HG03442 (cell line): ENCODE results near the gene TAX1BP3.

Source experiments
- ATAC-seq: cut with Tn5 transposase; IDR thresholded peaks from one replicate; pipeline ENCODE4 v1.9.1; 2021; ENCODE audit warnings: mild to moderate bottlenecking, moderate library complexity; ENCODE audit not compliant: unreplicated experiment

Gene TAX1BP3

DNA sequence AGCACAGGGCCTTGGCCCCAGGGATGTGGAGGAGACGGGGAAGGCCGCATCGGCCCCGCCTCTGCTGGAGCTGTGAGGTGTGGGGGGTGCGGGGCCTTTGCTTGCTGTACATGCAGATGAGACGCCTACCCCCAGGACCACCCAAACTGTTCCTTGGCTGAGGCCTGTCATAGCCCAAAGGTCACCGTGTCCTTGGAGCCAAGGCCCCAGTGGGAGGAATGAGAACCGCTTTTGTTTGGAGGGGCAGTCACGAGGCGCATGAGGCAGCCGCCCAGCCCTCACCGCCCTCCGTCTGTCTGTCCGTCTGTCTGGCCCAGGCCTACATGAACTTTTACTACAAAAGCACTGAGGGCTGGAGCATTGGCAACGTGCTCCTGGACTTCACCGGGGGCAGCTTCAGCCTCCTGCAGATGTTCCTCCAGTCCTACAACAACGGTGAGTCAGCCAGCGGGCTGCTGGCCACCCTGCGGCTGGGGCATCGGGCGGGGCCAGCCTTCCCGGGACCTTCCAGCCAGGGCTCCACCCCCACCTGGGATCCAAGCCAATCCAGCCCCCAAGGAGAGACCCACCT, 8.8 kb downstream of the TAX1BP3 start:
- ATAC-seq: no peak

DNA sequence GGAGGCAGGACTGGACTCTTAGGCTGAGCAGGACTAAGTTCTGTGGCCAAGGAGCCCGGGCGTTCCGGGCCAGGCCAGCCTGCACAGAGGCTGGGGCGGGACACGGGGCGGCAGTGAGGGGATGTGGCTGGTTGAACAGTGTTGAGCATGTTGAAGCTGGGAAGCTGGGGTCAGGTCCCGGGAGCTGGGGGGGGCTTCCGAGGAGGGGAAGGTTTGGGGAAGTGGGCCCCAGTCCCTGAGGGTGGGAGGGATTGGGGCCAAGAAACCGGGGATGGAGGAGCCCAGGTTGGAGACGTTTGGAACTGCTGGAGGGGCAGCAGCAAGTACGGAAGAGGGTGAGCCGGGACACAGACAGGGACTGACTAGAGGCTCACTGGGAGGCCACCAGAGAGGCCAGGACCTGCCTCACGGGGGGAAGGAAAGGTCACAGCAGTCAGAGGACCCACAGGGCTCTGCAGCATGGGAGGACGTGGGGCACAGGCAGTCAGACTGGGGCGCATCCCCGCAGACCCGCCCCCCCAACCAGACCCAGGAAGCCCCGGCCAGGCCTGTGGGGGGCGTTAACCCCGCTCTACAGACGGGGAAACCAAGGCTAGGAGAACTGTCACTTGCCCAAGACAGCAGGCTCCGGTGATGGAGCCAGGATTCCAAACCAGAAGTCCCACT, 9.5 kb downstream of the TAX1BP3 start:
- ATAC-seq: no peak

DNA sequence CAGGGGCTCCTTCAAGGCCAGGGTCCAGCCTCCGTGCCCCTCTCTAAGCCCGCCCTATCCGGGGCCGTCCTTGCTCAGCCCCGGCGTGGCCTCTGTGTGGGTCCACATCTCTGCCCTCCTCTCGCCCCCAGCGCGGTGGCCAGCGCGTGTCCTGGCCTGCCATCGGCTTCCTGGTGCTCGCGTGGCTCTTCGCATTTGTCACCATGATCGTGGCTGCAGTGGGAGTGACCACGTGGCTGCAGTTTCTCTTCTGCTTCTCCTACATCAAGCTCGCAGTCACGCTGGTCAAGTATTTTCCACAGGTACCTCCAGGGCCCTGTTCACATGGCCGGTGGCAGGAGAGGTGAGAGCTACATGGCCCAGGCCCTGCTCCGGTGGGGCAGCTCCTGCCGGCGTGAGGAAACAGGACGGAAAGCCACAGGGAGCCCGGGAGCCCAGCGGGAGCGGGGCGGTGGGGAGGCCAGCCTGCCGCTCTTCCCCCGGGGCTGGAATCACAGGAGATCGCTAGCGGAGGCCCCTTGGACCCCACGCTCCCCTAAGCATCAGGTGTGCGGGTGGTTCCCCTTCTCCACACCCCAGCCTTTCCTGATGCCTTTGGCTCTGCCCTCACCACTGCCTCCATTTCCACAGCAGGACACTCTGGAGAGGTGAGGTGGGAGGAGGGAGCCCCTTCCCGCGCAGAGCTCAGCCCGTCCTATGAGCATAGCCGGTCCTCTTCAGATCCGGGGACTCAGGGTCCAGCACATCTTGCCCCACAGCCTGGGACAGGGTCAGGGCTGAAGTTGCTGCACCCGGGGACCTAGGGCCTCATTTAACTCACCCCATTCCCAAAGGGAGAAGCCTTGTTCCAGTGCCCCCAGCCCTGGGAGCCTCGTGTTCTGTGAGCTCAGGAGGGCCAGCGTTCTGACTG, 10.2 kb downstream of the TAX1BP3 start:
- ATAC-seq: no peak

DNA sequence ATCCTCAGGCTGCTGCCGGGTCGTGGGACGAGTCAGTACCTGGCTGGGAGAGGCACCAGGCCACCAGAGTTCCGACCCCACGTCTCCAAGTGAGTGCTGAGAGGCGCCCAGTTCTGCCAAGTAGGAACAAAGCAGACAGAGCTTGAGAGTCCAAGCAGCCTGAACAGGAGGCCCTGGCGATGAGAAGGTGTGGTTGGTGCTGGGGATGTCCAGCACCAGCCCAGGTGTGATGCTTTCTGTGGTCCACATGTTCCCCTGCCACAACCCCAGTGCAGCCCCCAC, 10.8 kb downstream of the TAX1BP3 start:
- no peak for ATAC-seq

DNA sequence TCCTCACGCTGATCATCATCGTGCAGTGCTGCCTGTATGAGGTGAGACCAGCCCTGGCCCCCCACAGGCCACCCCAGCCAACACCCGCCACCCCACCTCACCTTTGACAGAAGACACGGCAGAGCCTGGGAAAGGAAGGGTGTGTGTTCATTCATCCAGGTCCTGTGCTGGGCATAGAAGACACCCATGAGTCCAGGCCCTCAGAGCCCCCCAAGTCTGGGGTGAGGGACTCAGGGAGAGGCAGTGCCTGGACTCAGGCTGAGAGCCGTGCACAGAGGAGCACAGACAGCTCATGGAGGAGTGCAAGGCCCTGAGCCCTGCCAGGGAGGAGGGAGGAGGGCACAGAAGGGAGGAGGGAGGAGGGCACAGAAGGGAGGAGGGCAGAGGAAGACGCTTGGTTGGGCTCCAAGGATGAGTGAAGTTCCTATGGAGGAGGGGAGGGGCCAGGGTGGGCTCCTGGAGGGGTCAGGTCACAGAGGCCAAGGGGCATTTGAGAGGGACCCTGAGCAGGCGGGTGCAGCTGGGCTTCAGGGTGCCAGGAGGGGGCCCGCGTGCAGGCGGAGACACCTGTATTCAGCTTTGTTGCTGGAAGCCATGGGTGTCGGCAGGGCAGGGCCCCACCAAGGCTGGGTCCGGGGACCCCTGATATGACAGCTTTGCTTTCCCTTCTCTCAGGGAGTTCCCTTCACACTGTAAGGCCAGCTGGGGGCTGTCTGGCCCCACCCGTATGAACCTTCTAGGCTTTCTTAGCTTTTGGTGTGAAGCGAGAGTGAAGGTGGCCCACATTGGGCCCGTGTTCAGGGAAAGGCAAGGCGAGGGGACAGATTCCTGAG, 11.4 kb downstream of the TAX1BP3 start:
- no peak for ATAC-seq

DNA sequence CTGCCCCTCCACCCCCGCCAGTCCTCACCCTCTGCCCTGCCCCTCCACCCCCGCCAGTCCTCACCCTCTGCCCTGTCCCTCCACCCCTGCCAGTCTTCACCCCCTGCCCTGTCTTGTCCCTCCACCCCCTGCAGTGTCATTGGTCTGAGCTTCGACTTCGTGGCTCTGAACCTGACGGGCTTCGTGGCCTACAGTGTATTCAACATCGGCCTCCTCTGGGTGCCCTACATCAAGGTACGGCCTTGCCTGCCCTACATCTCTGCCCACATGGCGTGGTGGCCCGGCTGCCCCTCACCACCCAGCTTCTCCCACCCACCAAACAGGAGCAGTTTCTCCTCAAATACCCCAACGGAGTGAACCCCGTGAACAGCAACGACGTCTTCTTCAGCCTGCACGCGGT, 12.0 kb downstream of the TAX1BP3 start:
- ATAC-seq: no peak

DNA sequence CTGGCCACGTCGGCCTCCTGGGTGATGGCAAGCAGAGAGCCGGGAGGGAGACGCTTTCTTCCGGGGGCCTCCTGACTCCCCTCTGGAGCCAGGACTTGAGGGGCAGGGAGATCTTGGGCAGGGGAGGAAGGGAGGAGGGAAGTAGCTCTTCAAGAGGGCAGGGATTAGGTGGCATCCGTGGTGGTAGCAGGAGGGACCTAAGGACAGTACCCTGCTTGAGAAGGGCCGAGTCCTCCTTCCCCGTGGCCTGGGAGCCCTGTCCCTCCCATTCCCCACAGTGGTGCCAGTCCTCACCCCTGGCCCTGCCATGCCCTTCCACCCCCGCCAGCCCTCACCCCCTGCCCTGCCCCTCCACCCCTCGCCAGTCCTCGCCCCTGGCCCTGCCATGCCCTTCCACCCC, 12.6 kb downstream of the TAX1BP3 start:
- no peak for ATAC-seq

DNA sequence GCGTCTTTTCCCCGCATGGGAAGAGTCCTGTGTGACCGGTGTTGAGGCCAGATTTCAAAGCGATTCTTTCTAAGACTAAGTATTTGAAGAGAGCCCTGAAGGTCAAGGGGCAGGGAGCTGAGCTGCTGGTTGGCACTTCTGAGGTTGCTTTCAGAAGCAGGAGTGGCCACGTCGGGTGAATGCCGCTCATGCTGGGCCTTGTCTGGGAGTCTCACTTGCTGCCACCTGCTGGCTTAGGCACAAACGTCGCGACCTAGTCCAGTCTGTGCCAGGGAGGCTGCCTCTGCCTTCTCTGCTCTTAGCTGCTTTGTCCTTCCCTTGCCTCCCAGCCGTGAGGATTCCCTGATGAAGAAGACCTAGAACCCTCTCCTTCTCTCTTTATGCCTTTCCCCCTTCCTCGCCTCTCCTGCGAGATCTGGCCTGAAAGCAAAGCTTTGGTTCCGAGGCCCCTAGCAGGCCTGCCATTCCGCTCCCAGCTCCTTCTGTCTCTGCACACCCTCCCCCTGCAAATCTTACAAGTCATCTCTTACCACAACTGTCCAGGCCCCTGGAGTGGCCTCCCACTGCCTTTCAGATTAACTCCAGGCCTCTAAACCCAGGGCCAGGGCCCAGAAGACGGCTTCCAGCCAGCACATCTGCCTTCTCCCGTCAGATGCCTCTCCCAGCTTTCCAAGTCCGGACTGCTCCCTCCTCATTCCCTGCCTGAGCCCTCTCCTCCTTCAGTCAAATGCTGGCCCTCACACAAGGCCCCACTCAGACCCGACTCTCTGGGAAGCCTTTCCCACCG, 20.4 kb downstream of the TAX1BP3 start:
- ATAC-seq: no peak

DNA sequence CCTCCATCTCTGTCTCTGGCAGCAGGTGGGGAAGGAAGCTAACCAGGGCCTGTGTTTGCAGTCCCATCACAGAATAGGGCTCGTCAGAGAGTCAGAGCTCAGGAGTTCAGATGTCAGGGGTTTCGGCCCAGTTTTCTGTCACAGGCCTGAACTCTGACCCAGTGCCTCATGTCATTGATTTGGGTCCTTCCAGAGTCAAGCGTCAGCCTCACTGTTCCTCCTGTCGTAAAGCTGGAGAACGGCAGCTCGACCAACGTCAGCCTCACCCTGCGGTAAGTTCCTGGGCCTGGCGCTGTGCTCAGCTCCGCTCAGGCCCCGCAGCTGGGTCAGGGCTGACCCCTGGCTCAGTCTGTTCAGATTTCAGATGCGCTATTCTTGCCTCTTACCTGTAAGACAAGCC, 21.1 kb downstream of the TAX1BP3 start:
- ATAC-seq: no peak

DNA sequence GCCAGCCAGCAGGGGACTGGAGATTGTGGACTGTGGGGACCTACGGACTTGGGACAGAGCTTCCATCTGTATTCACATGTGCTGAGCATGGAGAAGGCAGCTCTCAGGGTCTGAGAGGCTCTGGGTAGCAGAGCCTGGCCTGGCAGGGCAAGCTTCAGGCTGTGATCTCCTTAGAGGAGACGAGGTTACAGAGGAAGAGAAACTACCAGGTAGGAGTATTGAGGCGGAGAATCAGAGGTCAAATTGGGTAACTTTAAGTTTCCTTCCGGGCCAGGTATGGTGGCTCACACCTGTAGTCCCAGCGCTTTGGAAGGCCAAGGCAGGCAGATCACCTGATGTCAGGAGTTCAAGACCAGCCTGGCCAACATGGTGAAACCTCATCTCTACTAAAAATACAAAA, 23.1 kb downstream of the TAX1BP3 start:
- ATAC-seq: no peak

DNA sequence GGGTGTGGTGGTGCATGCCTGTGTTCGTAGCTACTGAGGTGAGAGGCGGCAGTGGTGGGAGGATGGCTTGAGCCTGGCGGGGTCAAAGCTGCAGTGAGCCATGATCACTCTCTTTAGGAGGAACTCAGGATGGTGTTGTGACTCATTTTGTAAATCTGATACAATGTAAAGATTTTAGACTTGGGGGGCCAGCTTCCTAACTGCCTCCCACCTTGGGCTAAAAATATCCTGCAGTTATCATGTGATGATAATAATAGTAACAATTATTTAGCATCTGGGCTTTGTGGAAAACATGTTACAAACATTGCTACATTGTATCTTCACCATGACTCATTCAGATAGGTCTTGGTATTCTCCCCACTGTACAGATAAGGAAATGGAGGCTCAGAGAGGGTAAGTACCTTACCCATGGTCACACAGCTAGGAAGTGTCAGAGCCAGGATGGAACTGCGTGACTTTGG, 24.5 kb downstream of the TAX1BP3 start:
- no peak for ATAC-seq

DNA sequence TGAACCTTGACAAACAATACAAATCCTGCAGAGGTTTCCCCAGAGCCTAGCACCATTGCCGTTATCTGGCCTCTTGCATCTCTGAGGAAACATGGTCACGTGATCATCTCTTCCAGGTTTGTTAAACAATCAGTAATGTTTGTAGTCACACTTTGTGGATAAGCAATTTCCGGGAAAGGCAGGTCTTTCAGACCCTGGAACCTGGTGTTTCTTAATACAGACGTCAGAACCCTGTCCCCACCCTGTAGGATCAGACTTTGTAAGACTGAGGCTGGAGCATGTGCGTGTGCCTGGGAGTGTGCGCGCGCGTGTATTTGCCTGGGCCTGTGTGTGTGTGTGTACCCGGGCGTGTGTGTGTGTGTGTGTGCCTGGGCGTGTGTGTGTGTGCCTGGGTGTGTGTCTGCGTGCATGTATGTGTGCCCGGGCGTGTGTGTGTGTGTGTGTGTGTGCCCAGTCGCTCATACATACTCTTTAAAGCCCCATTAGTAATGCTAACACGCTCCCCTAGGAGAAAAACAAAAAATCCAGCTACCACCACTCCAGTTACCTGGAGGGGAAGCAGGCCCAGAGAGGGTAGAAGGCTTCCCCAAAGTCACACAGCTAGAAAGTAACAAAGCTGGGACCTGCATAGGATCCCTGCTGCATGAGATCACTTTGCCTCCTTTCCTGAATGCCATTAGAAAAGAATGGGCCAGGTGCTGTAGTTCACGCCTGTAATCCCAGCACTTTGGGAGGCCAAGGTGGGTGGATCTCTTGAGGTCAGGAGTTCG, 26.5 kb downstream of the TAX1BP3 start:
- no peak for ATAC-seq

DNA sequence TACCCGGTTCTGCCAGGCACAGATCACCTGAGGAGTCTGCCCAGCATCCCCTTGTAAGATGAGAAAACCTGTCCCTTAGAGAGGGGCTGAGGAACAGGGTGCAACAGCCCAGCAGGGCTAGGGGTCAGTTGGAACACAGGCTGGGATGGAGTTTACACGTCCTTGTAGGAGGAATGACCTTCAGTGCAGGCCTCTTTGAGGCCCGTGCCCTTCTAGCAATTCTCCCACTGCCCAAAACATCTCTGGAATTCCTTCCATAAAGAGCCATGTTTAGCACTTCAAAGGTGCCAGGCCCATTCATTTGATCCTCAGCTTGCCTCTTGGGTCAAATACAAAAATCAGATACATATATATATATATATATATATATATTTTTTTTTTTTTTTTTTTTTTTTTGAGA, 27.4 kb downstream of the TAX1BP3 start:
- ATAC-seq: no peak

DNA sequence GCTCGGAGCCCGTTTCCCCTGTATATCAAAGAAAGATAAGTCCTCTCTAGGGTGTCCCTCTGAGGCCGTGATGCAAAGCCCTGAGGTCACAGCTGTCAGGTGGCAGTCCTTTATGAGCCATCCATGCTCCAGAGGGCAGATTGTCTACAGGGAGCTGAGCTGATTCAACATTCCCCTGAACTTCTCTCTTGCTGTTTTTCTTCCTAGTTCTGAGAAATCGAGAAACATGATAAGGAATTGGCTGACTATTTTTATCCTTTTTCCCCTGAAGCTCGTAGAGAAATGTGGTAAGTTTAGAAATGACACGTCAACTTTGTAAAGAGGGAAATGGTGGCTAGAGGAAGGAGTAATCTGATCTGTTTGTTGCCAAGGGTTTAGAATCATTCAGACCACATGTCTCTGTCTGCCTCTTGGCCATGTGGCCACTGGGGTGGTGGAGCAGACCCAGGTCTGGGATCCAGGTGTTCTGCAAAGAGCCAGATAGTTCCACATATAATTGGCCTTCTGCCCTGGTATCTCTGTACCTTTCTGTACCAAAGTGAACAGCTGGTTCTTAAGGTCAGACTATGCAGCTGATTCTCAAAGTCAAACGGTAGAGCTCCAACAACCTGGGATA, 28.3 kb downstream of the TAX1BP3 start:
- ATAC-seq: no peak

DNA sequence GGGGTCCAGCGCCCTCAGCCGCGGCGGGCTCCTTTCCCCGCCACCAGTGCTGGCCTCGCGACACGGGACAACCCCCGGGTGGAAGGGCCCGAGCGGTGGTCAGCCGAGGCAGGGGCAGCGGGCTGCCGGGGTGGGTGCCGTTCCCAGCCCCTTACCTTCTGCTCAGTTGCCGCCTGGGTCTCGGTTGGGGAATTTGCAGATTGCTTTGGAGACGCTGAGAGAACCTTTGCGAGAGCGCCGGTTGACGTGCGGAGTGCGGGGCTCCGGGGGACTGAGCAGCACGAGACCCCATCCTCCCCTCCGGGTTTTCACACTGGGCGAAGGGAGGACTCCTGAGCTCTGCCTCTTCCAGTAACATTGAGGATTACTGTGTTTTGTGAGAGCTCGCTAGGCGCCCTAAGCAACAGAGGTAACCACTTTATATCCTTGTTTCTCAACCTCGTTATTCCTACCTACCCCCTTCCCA, 31.4 kb downstream of the TAX1BP3 start:
- peak; percentile 12 for ATAC-seq

DNA sequence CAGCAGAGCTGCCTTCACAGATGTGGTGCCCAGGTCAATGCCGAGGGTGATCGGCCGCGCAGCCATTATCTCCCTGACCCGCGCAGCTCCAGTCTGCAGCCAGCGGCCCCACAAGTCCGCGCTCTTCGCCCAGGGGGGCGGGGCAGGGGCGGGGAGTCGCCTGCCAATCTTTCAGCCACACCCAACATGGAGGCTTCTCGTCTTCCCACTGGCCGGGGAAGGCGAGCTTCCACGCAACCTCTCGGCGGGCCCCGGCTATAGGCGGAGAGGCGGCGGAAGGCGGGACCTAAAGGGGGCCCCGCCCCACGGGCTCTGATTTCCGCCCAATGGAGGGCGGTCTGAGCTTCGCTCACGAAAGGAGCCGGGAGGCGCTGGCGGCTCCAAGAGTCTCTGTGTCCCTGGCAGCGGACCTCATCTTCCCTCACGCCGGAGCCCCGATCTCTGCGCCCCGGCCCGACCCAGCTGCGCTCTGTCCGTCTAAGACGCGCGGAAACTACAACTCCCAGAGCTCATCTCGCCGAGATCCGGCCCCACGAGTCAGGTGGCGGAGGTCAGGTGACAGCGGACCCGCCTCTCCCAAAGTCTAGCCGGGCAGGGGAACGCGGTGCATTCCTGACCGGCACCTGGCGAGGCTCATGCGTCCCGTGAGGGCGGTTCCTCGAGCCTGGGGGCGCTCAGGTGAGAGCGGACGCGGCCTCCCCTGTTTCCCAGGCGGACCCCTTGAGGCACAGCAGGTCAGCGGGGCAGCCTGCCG, 32.0 kb downstream of the TAX1BP3 start, which contains the start of the genes CTNS and SHPK:
CTNS (plus strand) TSS at position 607 of the 754 bp plus-strand sequence. CDS start 3,447 bp downstream, outside the sequence.
SHPK (minus strand) TSS at position 97 of the 754 bp plus-strand sequence; CDS start at position 66, 31 bp downstream.
- peak; percentile 90 for ATAC-seq

DNA sequence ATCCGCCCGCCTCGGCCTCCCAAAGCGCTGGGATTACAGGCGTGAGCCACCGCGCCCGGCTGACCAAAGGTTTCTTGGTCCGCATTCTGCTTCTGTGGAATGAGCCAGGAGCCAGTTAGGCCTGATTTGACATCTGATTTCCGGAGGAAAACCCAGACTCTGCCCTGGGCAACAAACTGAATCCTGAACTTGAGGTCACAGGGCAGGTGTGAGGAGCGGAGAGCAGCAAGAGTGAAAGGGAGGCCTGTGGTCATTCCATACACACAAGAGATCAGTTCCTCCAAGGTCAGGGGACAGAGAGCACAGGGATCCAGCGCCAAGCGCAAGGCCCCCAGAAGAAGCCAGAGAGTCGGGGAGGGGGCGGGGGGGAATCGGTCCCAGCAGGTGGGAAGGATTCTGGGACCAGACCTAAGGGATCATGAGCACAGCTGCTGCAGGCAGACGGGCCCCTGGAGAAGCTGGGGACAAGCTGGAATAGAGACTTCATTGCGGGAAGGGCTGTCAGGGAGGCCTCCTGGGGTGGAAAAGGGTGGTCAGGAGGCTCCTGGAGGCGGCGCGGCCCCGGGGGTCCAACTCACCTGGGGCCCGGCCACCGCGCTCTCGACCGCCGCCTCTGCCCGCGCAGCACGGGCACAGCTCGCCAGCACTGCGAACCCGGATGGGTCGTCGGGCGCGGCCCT, 32.8 kb downstream of the TAX1BP3 start:
- ATAC-seq: no peak

DNA sequence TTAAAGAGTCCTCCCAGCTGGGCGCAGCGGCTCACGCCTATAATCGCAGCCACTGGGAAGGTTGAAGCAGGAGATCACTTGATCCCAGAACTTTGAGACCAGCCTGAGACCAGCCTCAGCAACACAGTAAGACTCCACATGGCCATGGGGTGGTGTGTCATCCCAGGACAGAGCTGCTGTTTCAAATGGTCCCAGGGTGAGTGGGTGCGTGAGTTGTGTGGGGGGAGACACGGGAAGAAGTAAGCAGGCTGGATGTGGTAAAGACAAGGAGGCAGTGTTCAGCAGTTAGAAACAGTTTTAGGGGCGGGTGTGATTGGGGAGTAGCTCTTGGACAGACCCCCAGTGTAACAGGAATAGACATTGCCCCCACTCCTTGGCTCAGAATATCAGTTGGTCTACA, 36.1 kb downstream of the TAX1BP3 start:
- ATAC-seq: no peak
